ENCODE measurements around the gene TRPM2. TPM values are rescaled to one million over a fixed set of nuclear protein-coding genes. Genes with fewer than 3 reads are reported as not detected.

TRPM2 gene
- total and polyA plus RNA-seq, 2 donors: 2.7 to 9.4 TPM

DNA sequence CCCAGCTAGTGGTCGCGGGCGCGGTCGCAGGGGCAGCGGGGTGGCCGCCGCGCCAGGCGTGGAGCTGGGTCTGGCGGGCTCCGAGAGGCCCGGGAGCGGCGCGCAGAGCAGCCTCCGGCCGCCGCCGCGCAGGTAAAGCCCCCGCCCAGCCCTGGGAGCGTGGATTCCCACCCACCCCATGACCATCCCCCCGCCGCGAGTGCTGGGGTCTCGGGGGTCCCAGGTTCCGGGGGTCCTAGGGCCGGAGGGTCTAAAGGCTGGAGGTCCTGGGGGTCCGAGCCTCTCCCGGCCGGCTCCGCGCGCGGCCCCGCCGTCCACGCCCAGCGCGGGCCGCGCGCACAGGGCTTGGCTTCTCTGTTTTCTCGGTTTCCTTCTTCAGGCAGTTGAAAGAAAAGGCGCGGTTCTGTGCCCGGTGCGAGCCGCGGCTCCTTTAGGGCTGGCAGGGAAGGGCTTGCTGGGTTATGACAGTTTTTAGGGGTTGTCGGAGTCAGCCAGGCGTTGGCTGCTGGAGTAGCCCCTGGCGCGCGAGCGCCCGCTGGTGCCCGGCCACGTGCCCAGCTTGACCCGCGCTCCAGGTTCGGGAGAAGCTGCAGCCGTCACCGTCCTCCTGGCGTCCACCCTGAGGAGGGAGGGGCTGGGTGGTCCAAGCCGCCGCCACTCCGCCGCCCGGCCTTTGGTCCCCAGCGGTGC, 102.2 kb downstream of the TRPM2 start:
- DNase-seq (ENCODE audit: low read depth in 6 of 9, low spot score in 9 of 9): peak in 5 of 9 donors; percentile 4 to 54 (median 19)
- peak overlapping the region; percentile 46 to 82 for H3K4me3 ChIP-seq (ENCODE audit: low read length in 2 of 2)
- H3K4me1 ChIP-seq (ENCODE audit: control insufficient read depth in 2 of 2, insufficient read depth in 2 of 2, low read length in 2 of 2): peaks cover 5% of the 10 kb centered on the region in 2 donors
- H3K36me3 ChIP-seq (ENCODE audit: control insufficient read depth in 2 of 2, insufficient read depth in 2 of 2, low read length in 1 of 2): no peaks in the 10 kb centered on the region
- WGBS: 4% methylated on average over 72 of the region's 72 CpGs
- peaks cover 0 to 4% of the 10 kb centered on the region in 2 donors for H3K9me3 ChIP-seq (ENCODE audit: control insufficient read depth in 2 of 2, insufficient read depth in 1 of 2, low read length in 1 of 2)
- H3K27ac ChIP-seq (ENCODE audit: low read depth in 1 of 2, low read length in 1 of 2): peak overlapping the region in 1 of 2 donors; percentile 27
- H3K27me3 ChIP-seq (ENCODE audit: control insufficient read depth in 2 of 2, insufficient read depth in 1 of 2, low read length in 1 of 2): peaks cover 4 to 26% of the 10 kb centered on the region in 2 donors

DNA sequence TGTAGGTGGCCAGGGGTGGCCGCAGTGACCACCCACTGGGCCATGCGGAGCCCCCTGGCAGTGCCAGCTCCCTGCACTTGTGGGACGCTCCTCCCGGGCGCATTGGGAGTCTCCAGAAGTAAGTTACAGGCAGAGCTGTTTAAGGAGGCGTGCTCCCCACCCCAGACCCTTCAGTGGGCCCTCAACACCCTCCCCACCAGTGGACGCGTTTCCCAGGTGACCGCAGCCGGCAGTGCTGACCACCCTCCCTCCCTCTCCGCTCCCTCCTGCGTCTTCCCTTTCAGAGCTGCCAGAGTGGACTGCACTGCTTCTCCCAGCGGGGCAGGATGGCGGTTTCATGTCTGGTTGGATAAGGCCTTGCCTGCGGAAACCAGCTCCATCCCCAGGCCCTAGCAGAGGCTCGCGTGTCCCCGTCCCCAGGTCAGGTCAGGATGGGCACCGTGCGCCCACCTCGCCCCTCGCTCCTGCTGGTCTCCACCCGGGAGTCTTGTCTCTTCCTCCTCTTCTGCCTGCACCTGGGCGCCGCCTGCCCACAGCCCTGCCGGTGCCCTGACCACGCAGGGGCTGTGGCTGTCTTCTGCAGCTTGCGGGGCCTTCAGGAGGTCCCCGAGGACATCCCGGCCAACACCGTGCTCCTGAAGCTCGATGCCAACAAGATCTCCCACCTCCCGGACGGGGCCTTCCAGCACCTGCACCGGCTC, 102.9 kb downstream of the TRPM2 start:
- Histone ChIP-seq H3K27me3 (ENCODE audit: control insufficient read depth in 2 of 2, insufficient read depth in 1 of 2, low read length in 1 of 2) (peaks cover 4 to 21% of the 10 kb centered on the region in 2 donors), H3K9me3 (ENCODE audit: control insufficient read depth in 2 of 2, insufficient read depth in 1 of 2, low read length in 1 of 2) (peaks cover 0 to 4% of the 10 kb centered on the region in 2 donors), H3K36me3 (ENCODE audit: control insufficient read depth in 2 of 2, insufficient read depth in 2 of 2, low read length in 1 of 2) (no peaks in the 10 kb centered on the region), H3K27ac (ENCODE audit: low read depth in 1 of 2, low read length in 1 of 2) (no peak overlapping the region), H3K4me1 (ENCODE audit: control insufficient read depth in 2 of 2, insufficient read depth in 2 of 2, low read length in 2 of 2) (peaks cover 5% of the 10 kb centered on the region in 2 donors), H3K4me3 (ENCODE audit: low read length in 2 of 2) (peak overlapping the region in 1 of 2 donors; percentile 82)
- DNase-seq (ENCODE audit: low read depth in 6 of 9, low spot score in 9 of 9): no peak
- 90% methylated on average over 35 of the region's 35 CpGs for WGBS

DNA sequence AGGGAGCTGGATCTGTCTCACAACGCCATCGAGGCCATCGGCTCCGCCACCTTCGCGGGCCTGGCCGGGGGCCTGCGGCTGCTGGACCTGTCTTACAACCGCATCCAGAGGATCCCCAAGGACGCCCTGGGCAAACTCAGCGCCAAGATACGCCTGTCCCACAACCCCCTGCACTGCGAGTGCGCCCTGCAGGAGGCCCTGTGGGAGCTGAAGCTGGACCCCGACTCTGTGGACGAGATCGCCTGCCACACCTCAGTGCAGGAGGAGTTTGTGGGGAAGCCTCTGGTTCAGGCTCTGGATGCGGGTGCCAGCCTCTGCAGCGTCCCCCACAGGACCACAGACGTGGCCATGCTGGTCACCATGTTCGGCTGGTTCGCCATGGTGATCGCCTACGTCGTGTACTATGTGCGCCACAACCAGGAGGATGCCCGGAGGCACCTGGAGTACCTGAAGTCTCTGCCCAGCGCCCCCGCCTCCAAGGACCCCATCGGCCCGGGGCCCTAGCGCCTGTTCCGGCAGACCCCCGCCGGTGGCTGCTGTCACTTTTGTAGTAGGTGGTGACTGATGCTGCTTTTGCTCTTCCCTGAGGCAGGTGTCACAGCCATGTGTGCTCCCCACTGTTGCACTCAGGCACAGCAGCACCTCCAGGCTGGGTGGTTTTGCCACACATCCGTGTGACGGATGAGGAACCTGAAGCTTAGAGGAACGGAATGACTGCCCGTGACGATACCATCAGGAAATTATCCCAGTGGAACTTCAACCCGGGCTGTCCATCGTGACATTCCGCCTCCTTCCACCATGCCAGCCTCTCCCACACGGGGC, 103.7 kb downstream of the TRPM2 start:
- no peak for DNase-seq (ENCODE audit: low read depth in 6 of 9, low spot score in 9 of 9)
- Histone ChIP-seq H3K36me3 (ENCODE audit: control insufficient read depth in 2 of 2, insufficient read depth in 2 of 2, low read length in 1 of 2) (no peaks in the 10 kb centered on the region), H3K4me1 (ENCODE audit: control insufficient read depth in 2 of 2, insufficient read depth in 2 of 2, low read length in 2 of 2) (peaks cover 5% of the 10 kb centered on the region in 2 donors), H3K27me3 (ENCODE audit: control insufficient read depth in 2 of 2, insufficient read depth in 1 of 2, low read length in 1 of 2) (peaks cover 4 to 21% of the 10 kb centered on the region in 2 donors), H3K9me3 (ENCODE audit: control insufficient read depth in 2 of 2, insufficient read depth in 1 of 2, low read length in 1 of 2) (peaks cover 0 to 4% of the 10 kb centered on the region in 2 donors), H3K27ac (ENCODE audit: low read depth in 1 of 2, low read length in 1 of 2) (no peak overlapping the region), H3K4me3 (ENCODE audit: low read length in 2 of 2) (no peak overlapping the region)
- WGBS: 98% methylated on average over 44 of the region's 44 CpGs

DNA sequence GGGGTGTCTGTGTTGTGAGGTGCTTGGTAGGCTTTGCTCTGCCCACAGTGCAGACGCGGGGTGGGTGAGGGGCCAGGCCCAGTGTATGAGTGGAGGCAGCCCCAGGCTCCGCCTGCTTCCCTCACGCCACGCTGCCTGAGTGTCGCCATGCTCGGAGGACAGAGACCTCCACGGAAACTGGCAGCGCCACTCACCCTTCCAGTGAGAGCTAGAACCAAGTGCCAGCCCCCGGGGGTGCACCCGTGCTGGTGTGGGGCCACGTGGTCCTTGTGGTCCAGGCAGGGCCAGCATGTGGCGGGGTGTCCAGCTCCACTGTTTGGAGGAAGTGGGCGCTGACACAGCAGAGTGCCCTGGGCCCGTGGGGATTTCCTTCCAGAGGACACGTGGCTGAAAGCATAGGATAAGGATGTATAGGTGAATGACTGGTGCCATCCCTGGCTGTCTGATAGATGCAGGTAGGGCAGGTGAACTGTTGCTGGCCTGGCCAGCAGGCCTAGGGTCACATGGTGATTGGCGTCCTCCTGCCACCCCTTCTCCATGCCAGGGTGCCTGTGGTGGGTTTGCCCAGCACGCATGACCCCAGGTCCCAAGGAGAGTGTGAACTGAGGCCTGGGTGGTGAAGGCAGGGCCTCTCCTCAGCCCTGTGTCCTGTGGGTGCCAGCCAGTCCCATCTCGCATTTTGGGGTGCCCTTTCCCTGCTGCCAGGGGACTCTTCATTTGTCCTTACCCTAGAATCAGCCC, 105.7 kb downstream of the TRPM2 start:
- WGBS: 95% methylated on average over 19 of the region's 19 CpGs
- peaks cover 3 to 25% of the 10 kb centered on the region in 2 donors for H3K27me3 ChIP-seq (ENCODE audit: control insufficient read depth in 2 of 2, insufficient read depth in 1 of 2, low read length in 1 of 2)
- H3K4me3 ChIP-seq (ENCODE audit: low read length in 2 of 2): no peak overlapping the region
- no peak overlapping the region for H3K27ac ChIP-seq (ENCODE audit: low read depth in 1 of 2, low read length in 1 of 2)
- peaks cover 5% of the 10 kb centered on the region in 2 donors for H3K4me1 ChIP-seq (ENCODE audit: control insufficient read depth in 2 of 2, insufficient read depth in 2 of 2, low read length in 2 of 2)
- H3K36me3 ChIP-seq (ENCODE audit: control insufficient read depth in 2 of 2, insufficient read depth in 2 of 2, low read length in 1 of 2): no peaks in the 10 kb centered on the region
- H3K9me3 ChIP-seq (ENCODE audit: control insufficient read depth in 2 of 2, insufficient read depth in 1 of 2, low read length in 1 of 2): peaks cover 0 to 4% of the 10 kb centered on the region in 2 donors
- DNase-seq (ENCODE audit: low read depth in 6 of 9, low spot score in 9 of 9): no peak

DNA sequence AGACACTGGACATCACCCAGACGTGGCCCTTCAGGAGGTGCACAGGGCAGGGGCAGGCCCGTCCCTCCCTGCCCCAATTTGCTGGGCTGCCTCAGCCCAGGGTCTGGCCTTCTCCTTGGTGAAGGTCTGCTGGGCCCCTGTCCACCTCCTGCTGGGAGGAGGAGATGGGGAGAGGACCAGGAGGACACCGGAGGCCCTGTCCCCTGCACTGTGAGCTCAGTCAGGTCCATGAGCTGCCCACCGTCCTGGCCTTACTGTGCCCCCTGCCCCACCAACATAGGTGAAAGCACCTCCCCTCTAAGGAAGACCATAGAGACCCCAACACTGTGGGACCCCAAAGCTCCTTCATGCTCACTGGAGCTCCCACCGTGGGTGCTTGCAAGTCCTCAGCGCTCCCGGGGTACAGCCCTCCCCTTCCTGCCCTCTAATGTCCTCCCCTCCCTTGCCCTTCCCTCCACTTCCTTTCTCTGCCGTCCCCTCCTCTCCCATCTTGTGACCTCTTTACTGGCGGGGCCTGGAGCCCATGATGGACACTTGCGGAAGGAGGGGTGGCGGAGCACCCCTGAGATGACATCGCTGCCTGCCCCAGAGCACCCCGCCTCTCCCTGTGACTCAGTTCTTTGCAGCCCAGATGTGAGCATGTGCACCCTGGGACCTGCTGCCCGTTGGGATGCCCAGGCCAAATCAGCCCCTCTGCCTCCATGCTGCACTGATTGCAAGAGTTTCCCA, 106.5 kb downstream of the TRPM2 start:
- Histone ChIP-seq H3K27me3 (ENCODE audit: control insufficient read depth in 2 of 2, insufficient read depth in 1 of 2, low read length in 1 of 2) (peaks cover 0 to 19% of the 10 kb centered on the region in 2 donors), H3K27ac (ENCODE audit: low read depth in 1 of 2, low read length in 1 of 2) (no peak overlapping the region), H3K4me3 (ENCODE audit: low read length in 2 of 2) (no peak overlapping the region), H3K36me3 (ENCODE audit: control insufficient read depth in 2 of 2, insufficient read depth in 2 of 2, low read length in 1 of 2) (no peaks in the 10 kb centered on the region), H3K9me3 (ENCODE audit: control insufficient read depth in 2 of 2, insufficient read depth in 1 of 2, low read length in 1 of 2) (peaks cover 0 to under 1% of the 10 kb centered on the region in 2 donors), H3K4me1 (ENCODE audit: control insufficient read depth in 2 of 2, insufficient read depth in 2 of 2, low read length in 2 of 2) (peaks cover 5% of the 10 kb centered on the region in 2 donors)
- whole genome bisulfite sequencing: 83% methylated on average over 14 of the region's 14 CpGs
- no peak for DNase-seq (ENCODE audit: low read depth in 6 of 9, low spot score in 9 of 9)

DNA sequence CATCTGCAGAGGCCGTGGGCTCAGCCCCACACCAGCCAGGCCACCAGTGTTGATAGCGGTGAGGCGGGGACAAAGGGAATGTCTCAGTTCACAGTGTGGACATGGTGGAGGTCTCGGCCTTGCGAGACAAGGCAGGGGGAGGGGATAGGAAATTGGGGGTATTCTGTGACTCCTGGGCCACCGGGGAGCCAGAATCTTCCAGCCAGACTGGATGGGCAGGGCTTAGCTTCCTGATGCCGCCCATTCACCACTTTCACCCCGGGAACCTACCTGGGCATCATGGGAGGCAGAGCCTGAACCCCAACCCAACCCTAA, 107.0 kb downstream of the TRPM2 start:
- Histone ChIP-seq H3K9me3 (ENCODE audit: control insufficient read depth in 2 of 2, insufficient read depth in 1 of 2, low read length in 1 of 2) (no peaks in the 10 kb centered on the region), H3K27ac (ENCODE audit: low read depth in 1 of 2, low read length in 1 of 2) (no peak overlapping the region), H3K36me3 (ENCODE audit: control insufficient read depth in 2 of 2, insufficient read depth in 2 of 2, low read length in 1 of 2) (no peaks in the 10 kb centered on the region), H3K27me3 (ENCODE audit: control insufficient read depth in 2 of 2, insufficient read depth in 1 of 2, low read length in 1 of 2) (peaks cover 0 to 17% of the 10 kb centered on the region in 2 donors), H3K4me1 (ENCODE audit: control insufficient read depth in 2 of 2, insufficient read depth in 2 of 2, low read length in 2 of 2) (peaks cover 5% of the 10 kb centered on the region in 2 donors), H3K4me3 (ENCODE audit: low read length in 2 of 2) (no peak overlapping the region)
- 95% methylated on average over 8 of the region's 8 CpGs for WGBS
- DNase-seq (ENCODE audit: low read depth in 6 of 9, low spot score in 9 of 9): no peak

DNA sequence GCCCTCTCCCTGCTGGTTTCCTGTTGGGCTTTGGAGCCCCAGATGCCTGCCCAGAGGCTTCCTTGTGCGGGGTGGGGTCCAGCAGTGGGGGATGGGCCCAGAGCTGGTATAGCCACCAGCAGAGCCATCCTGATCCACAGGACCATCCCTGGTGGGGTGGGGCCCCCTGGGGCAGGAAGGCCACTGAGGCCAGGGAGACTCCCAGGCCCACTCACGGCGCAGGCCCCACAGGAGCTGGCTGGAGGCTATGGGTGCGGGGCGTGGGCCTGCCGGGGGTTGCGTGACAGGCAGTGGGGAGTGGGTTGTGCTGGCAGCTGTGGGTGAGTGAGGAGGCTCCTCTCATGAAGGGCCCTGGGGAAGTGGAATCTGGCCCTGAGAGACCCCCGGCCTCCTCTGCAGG, 107.6 kb downstream of the TRPM2 start:
- no peak overlapping the region for H3K27ac ChIP-seq (ENCODE audit: low read depth in 1 of 2, low read length in 1 of 2)
- no peaks in the 10 kb centered on the region for H3K9me3 ChIP-seq (ENCODE audit: control insufficient read depth in 2 of 2, insufficient read depth in 1 of 2, low read length in 1 of 2)
- WGBS: over 99% methylated on average over 8 of the region's 8 CpGs
- no peak overlapping the region for H3K4me3 ChIP-seq (ENCODE audit: low read length in 2 of 2)
- peaks cover 0 to 14% of the 10 kb centered on the region in 2 donors for H3K27me3 ChIP-seq (ENCODE audit: control insufficient read depth in 2 of 2, insufficient read depth in 1 of 2, low read length in 1 of 2)
- DNase-seq (ENCODE audit: low read depth in 6 of 9, low spot score in 9 of 9): no peak
- peaks cover 2 to 3% of the 10 kb centered on the region in 2 donors for H3K4me1 ChIP-seq (ENCODE audit: control insufficient read depth in 2 of 2, insufficient read depth in 2 of 2, low read length in 2 of 2)
- H3K36me3 ChIP-seq (ENCODE audit: control insufficient read depth in 2 of 2, insufficient read depth in 2 of 2, low read length in 1 of 2): no peaks in the 10 kb centered on the region

DNA sequence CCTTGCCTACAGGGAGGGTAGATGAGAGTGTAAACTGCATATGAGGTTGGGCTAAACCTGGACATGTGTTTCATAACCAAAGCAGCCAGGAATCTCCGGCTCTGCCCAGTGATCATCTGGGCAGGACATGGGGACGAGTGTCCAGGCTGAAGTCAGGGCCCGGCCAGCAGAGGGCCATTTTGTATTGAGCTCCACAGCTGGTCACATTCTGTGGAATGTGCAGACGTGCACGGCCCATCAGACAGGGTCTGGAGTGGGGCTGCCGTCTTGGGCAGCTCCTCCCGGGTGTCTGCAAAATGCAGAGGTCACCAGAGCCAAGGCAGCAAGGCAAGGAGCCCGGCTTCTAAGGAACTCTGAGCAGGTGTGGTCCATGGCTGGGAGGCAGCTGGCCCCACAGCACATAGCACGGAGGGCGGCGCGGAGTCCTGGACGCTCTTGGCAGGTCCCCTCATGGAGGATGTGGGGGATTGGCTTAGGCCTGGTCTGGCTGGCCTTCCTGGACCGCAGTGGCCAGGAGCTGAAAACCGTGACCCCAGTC, 108.1 kb downstream of the TRPM2 start:
- 95% methylated on average over 15 of the region's 15 CpGs for WGBS
- H3K27me3 ChIP-seq (ENCODE audit: control insufficient read depth in 2 of 2, insufficient read depth in 1 of 2, low read length in 1 of 2): peaks cover 0 to 9% of the 10 kb centered on the region in 2 donors
- no peak overlapping the region for H3K27ac ChIP-seq (ENCODE audit: low read depth in 1 of 2, low read length in 1 of 2)
- no peak overlapping the region for H3K4me3 ChIP-seq (ENCODE audit: low read length in 2 of 2)
- DNase-seq (ENCODE audit: low read depth in 6 of 9, low spot score in 9 of 9): no peak
- H3K4me1 ChIP-seq (ENCODE audit: control insufficient read depth in 2 of 2, insufficient read depth in 2 of 2, low read length in 2 of 2): no peaks in the 10 kb centered on the region
- H3K9me3 ChIP-seq (ENCODE audit: control insufficient read depth in 2 of 2, insufficient read depth in 1 of 2, low read length in 1 of 2): no peaks in the 10 kb centered on the region
- no peaks in the 10 kb centered on the region for H3K36me3 ChIP-seq (ENCODE audit: control insufficient read depth in 2 of 2, insufficient read depth in 2 of 2, low read length in 1 of 2)
